GM18867 (cell line): ENCODE results near the gene SLC45A1.

Experiments used
- ATAC-seq: cut with Tn5 transposase; IDR thresholded peaks from one replicate; pipeline ENCODE4 v1.9.1; 2021; ENCODE audit warnings: mild to moderate bottlenecking, moderate library complexity; ENCODE audit not compliant: unreplicated experiment

SLC45A1 gene

GRCh38 chr1:8382608-8383505, 64.9 kb downstream of the SLC45A1 start:
- no peak for ATAC-seq

- ATAC-seq = no peak
These were observed 66.2 kb downstream of the SLC45A1 start for GRCh38 chr1:8384088-8384487.

GRCh38 chr1:8384577-8384976, 66.7 kb downstream of the SLC45A1 start:
- no peak for ATAC-seq

- no peak for ATAC-seq
These were observed 68.3 kb downstream of the SLC45A1 start for GRCh38 chr1:8386247-8386646.

GRCh38 chr1:8388732-8389562, 71.0 kb downstream of the SLC45A1 start:
- no peak for ATAC-seq

GRCh38 chr1:8389958-8390535, 72.1 kb downstream of the SLC45A1 start:
- ATAC-seq = no peak

- ATAC-seq = no peak
These were observed 72.8 kb downstream of the SLC45A1 start for GRCh38 chr1:8390707-8391106.

- ATAC-seq = no peak
These were observed 74.6 kb downstream of the SLC45A1 start for GRCh38 chr1:8392522-8392921.
